ENCODE data around the gene PRKN.

Gene PRKN

DNA sequence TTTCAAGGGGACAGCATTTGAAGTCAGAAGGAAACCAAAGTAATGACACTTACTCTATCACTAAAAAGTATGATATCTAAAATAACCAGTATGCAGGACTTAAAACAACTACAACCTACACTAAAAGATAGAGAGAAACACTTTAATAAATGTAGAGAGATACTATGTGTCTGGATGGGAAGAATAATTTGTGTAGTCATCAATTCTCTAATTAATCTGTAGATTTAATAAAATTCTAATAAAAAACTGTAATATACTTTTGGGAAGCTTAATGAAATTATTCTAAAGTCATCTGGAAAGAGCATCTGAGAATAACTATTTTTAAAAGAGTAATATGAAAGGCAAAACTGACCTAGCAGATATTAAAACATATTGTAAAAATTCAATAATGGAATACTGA lies 52.1 kb downstream of the PRKN start:
- no peak overlapping the region for H3K27ac ChIP-seq (ENCODE audit: low read length)
- no peaks in the 10 kb centered on the region for H3K4me1 ChIP-seq (ENCODE audit: control insufficient read depth in 1 of 2, insufficient read depth in 2 of 2, low read length in 2 of 2)
- no peaks in the 10 kb centered on the region for H3K9me3 ChIP-seq (ENCODE audit: control insufficient read depth in 1 of 2, low read length in 2 of 2)
- H3K4me3 ChIP-seq (ENCODE audit: low read depth in 1 of 2, low read length in 2 of 2): no peak overlapping the region
- no peaks in the 10 kb centered on the region for H3K36me3 ChIP-seq (ENCODE audit: control insufficient read depth in 1 of 2, insufficient read depth in 2 of 2, low read length in 2 of 2)
- H3K27me3 ChIP-seq (ENCODE audit: low read depth, low read length): no peaks in the 10 kb centered on the region

DNA sequence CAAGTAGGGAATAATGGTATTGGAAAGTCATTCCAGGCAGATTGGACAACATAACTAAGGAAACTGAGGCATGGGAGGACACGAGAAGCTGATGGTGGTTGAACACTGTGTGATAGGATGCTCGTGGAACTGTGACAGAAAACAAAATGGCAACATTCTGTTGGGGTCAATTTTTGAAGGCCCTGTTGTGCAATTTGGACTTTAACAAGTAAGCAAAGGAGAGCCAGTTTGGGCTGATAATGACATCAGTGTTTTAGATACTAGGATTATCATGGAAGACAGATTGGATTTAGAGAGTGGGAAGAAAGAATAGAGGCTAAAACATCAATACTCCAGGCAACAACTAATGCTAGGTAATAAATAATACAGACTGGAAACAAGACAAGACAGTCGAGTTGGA lies 53.1 kb downstream of the PRKN start:
- Histone ChIP-seq H3K27ac (ENCODE audit: low read length) (no peak overlapping the region), H3K9me3 (ENCODE audit: control insufficient read depth in 1 of 2, low read length in 2 of 2) (no peaks in the 10 kb centered on the region), H3K36me3 (ENCODE audit: control insufficient read depth in 1 of 2, insufficient read depth in 2 of 2, low read length in 2 of 2) (no peaks in the 10 kb centered on the region), H3K27me3 (ENCODE audit: low read depth, low read length) (no peaks in the 10 kb centered on the region), H3K4me1 (ENCODE audit: control insufficient read depth in 1 of 2, insufficient read depth in 2 of 2, low read length in 2 of 2) (no peaks in the 10 kb centered on the region), H3K4me3 (ENCODE audit: low read depth in 1 of 2, low read length in 2 of 2) (no peak overlapping the region)

DNA sequence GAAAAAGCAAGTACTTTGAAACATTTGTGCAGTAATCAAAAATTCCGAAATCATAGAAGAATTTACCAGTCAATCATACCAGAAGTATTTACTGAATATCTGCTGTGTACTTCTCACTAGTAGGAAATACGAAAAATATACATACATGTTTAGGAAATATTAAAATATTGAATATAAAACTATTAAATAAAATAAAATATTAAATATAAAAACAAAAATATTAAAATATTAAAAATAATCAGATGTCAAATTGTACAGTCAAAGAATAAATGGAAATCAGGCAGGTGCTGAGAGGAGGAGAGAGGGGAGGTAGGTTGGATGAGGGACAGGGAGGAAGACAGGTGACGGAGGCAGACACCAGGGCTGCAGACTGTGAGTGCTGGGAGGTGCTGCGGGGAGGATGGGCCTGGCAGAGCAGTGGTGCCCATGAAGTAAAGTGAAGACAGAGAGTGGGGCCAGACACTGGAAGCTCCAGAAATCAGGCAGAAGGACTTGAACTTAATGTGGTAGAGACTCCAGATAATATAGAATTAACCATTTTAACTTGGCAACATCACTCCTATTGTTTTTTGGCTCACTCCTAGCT lies 55.9 kb downstream of the PRKN start:
- no peaks in the 10 kb centered on the region for H3K9me3 ChIP-seq (ENCODE audit: control insufficient read depth in 1 of 2, low read length in 2 of 2)
- H3K4me1 ChIP-seq (ENCODE audit: control insufficient read depth in 1 of 2, insufficient read depth in 2 of 2, low read length in 2 of 2): no peaks in the 10 kb centered on the region
- no peaks in the 10 kb centered on the region for H3K36me3 ChIP-seq (ENCODE audit: control insufficient read depth in 1 of 2, insufficient read depth in 2 of 2, low read length in 2 of 2)
- no peak overlapping the region for H3K4me3 ChIP-seq (ENCODE audit: low read depth in 1 of 2, low read length in 2 of 2)
- no peak overlapping the region for H3K27ac ChIP-seq (ENCODE audit: low read length)
- H3K27me3 ChIP-seq (ENCODE audit: low read depth, low read length): no peaks in the 10 kb centered on the region

DNA sequence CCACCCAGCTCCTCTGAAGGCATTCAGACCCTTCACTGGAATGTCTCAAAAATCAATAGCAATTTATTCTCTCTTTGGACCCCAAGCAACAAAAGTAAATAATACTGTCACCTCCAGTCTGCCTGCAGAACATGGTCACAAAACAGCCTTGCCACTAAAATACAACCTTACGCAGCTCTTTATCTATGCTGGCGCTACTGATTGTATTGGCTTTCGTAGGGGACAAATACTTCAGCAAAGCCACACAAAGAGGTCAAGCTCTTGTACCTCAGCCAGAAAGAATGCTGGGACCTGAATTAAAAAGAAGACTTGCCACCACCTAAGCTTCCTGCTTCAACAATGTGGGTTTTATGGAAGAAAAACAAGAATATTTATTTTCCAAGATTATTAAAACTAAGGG lies 57.2 kb downstream of the PRKN start:
- no peaks in the 10 kb centered on the region for H3K4me1 ChIP-seq (ENCODE audit: control insufficient read depth in 1 of 2, insufficient read depth in 2 of 2, low read length in 2 of 2)
- no peak overlapping the region for H3K4me3 ChIP-seq (ENCODE audit: low read depth in 1 of 2, low read length in 2 of 2)
- no peaks in the 10 kb centered on the region for H3K9me3 ChIP-seq (ENCODE audit: control insufficient read depth in 1 of 2, low read length in 2 of 2)
- H3K36me3 ChIP-seq (ENCODE audit: control insufficient read depth in 1 of 2, insufficient read depth in 2 of 2, low read length in 2 of 2): no peaks in the 10 kb centered on the region
- H3K27me3 ChIP-seq (ENCODE audit: low read depth, low read length): no peaks in the 10 kb centered on the region
- H3K27ac ChIP-seq (ENCODE audit: low read length): no peak overlapping the region

DNA sequence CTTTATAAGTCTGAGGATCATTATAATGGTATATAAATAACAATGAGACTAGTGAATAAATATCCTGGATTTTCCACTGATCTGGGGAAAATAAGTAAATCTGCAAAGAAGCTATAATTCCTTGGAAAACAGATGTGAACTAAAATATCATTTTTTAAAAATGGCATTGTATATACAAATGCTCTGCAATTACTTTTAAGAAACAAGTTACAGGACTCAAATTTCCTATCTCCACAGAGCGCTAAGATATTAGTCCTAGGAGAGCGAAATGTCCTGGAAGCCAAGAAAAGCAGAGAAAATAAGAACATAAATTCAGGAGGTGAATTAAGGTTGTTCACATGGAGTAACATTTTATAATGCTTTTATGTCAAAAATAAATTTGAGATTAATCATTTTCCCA lies 61.3 kb downstream of the PRKN start:
- no peak overlapping the region for H3K4me3 ChIP-seq (ENCODE audit: low read depth in 1 of 2, low read length in 2 of 2)
- H3K9me3 ChIP-seq (ENCODE audit: control insufficient read depth in 1 of 2, low read length in 2 of 2): no peaks in the 10 kb centered on the region
- no peak overlapping the region for H3K27ac ChIP-seq (ENCODE audit: low read length)
- H3K36me3 ChIP-seq (ENCODE audit: control insufficient read depth in 1 of 2, insufficient read depth in 2 of 2, low read length in 2 of 2): no peaks in the 10 kb centered on the region
- no peaks in the 10 kb centered on the region for H3K27me3 ChIP-seq (ENCODE audit: low read depth, low read length)
- H3K4me1 ChIP-seq (ENCODE audit: control insufficient read depth in 1 of 2, insufficient read depth in 2 of 2, low read length in 2 of 2): no peaks in the 10 kb centered on the region

DNA sequence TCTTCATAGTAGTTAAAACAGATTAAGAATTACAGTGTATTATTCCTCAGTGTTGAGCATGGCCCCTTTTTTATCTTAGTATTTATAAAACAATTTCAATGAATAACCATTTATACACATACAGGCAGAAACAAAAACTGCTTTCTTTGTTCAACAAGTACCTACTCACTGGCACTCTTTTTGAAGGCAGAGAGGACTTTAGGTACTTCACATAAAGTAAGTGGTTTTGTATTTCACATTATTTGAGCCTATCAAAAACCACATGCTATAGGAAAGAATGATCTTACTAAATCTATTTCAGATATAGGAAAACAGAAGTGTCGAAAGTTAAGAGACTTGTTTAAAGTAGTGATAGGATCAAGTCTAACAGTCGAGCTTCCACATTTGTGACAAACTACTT lies 73.8 kb downstream of the PRKN start:
- Histone ChIP-seq H3K36me3 (ENCODE audit: control insufficient read depth in 1 of 2, insufficient read depth in 2 of 2, low read length in 2 of 2) (no peaks in the 10 kb centered on the region), H3K4me3 (ENCODE audit: low read depth in 1 of 2, low read length in 2 of 2) (no peak overlapping the region), H3K9me3 (ENCODE audit: control insufficient read depth in 1 of 2, low read length in 2 of 2) (no peaks in the 10 kb centered on the region), H3K27me3 (ENCODE audit: low read depth, low read length) (no peaks in the 10 kb centered on the region), H3K4me1 (ENCODE audit: control insufficient read depth in 1 of 2, insufficient read depth in 2 of 2, low read length in 2 of 2) (no peaks in the 10 kb centered on the region), H3K27ac (ENCODE audit: low read length) (no peak overlapping the region)

DNA sequence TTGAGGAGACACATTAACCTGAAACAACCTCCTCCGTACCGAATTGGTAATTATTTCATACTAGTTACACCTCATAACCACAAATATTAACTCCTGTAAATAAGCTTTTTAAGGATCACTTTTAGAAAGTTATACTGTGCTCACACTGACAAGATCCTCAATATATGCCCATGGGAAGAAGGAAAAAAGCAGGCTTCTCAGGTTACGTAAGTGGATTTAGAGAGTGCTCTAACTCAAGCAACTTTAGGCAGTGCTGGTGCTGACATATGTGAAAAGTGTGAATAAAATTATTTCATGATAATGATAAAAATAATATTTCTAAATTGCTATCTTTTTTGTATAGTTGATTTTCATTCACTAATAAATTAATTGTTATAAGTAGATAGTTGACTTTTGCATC lies 76.1 kb downstream of the PRKN start:
- Histone ChIP-seq H3K4me1 (ENCODE audit: control insufficient read depth in 1 of 2, insufficient read depth in 2 of 2, low read length in 2 of 2) (no peaks in the 10 kb centered on the region), H3K27me3 (ENCODE audit: low read depth, low read length) (no peaks in the 10 kb centered on the region), H3K27ac (ENCODE audit: low read length) (no peak overlapping the region), H3K36me3 (ENCODE audit: control insufficient read depth in 1 of 2, insufficient read depth in 2 of 2, low read length in 2 of 2) (no peaks in the 10 kb centered on the region), H3K4me3 (ENCODE audit: low read depth in 1 of 2, low read length in 2 of 2) (no peak overlapping the region), H3K9me3 (ENCODE audit: control insufficient read depth in 1 of 2, low read length in 2 of 2) (no peaks in the 10 kb centered on the region)

DNA sequence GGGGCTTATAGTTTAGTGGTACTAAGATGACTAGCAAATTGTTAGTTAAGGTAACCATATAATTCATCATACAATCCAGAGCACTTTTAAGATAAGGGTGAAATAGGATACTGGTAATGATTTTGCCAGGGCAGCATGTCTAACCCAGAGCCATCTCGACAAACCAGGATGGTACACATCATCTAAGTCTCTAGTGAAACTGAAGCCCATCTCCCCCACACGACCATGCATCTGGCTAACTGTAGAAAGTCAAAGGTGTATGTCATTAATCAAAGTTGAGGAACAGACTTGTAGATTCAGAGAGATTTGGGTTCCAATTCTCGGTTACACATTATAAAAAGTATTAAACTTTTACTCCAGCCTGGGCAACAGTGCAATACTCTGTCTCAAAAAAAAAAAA lies 78.3 kb downstream of the PRKN start:
- Histone ChIP-seq H3K27ac (ENCODE audit: low read length) (no peak overlapping the region), H3K4me3 (ENCODE audit: low read depth in 1 of 2, low read length in 2 of 2) (no peak overlapping the region), H3K36me3 (ENCODE audit: control insufficient read depth in 1 of 2, insufficient read depth in 2 of 2, low read length in 2 of 2) (no peaks in the 10 kb centered on the region), H3K9me3 (ENCODE audit: control insufficient read depth in 1 of 2, low read length in 2 of 2) (no peaks in the 10 kb centered on the region), H3K27me3 (ENCODE audit: low read depth, low read length) (no peaks in the 10 kb centered on the region), H3K4me1 (ENCODE audit: control insufficient read depth in 1 of 2, insufficient read depth in 2 of 2, low read length in 2 of 2) (no peaks in the 10 kb centered on the region)

DNA sequence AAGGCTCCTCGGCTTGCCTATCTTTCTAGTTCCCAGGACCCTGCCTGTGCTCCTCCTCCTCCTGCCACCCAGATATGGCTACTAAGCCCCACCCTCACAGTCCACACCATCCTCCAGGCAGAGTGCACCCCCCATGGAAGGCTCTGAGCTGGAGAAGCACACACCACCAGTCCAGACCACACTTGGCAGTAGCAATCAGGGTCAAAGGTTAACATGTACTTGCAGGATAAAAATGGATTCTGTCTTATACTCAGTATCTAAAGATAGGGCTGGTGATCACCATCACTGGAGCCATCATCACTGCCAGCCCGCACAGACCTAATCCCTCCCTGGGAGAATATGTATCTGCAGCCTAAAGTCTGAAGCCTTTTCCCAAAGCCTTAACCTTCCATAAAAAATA lies 83.4 kb downstream of the PRKN start:
- Histone ChIP-seq H3K27ac (ENCODE audit: low read length) (no peak overlapping the region), H3K27me3 (ENCODE audit: low read depth, low read length) (no peaks in the 10 kb centered on the region), H3K4me3 (ENCODE audit: low read depth in 1 of 2, low read length in 2 of 2) (no peak overlapping the region), H3K9me3 (ENCODE audit: control insufficient read depth in 1 of 2, low read length in 2 of 2) (no peaks in the 10 kb centered on the region), H3K36me3 (ENCODE audit: control insufficient read depth in 1 of 2, insufficient read depth in 2 of 2, low read length in 2 of 2) (no peaks in the 10 kb centered on the region), H3K4me1 (ENCODE audit: control insufficient read depth in 1 of 2, insufficient read depth in 2 of 2, low read length in 2 of 2) (no peaks in the 10 kb centered on the region)

DNA sequence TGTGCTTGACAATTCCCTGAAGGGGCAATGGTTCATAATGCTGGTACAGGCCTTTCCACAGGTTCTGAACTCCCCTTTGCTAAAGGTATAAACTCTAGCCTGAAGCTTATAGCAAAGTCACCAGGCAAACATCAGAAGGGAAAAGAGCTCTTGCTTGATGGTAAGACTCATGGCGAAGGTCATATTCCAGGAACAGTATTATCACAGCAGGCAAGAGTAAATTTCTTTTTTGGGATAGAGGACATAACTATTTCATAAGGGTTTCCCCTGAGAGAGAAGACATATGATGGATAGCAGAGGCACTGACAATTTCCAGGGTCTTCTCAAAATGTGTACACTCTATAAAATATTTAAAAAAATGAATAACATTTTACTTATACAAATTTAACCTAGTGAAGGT lies 86.8 kb downstream of the PRKN start:
- no peaks in the 10 kb centered on the region for H3K4me1 ChIP-seq (ENCODE audit: control insufficient read depth in 1 of 2, insufficient read depth in 2 of 2, low read length in 2 of 2)
- no peak overlapping the region for H3K27ac ChIP-seq (ENCODE audit: low read length)
- H3K4me3 ChIP-seq (ENCODE audit: low read depth in 1 of 2, low read length in 2 of 2): no peak overlapping the region
- no peaks in the 10 kb centered on the region for H3K36me3 ChIP-seq (ENCODE audit: control insufficient read depth in 1 of 2, insufficient read depth in 2 of 2, low read length in 2 of 2)
- H3K9me3 ChIP-seq (ENCODE audit: control insufficient read depth in 1 of 2, low read length in 2 of 2): no peaks in the 10 kb centered on the region
- no peaks in the 10 kb centered on the region for H3K27me3 ChIP-seq (ENCODE audit: low read depth, low read length)

DNA sequence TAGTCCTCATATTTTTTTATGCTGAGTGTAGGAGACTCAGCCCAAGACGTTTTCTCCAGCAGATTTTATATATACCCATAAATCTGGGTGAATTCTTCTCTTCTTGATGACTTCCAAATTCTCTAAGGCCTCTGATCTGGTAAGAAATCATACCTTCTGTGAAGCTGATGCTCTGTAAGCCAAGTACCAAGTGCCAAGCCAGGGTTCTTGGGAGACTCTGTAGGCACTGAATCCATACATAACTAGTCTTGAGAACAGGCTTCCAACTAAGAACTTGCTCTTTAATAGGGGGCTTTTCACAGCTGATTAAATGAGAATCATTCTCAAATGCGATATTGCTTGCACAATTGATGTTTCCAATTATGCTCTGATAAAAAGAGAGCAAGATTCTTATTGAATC lies 87.6 kb downstream of the PRKN start:
- H3K27me3 ChIP-seq (ENCODE audit: low read depth, low read length): no peaks in the 10 kb centered on the region

DNA sequence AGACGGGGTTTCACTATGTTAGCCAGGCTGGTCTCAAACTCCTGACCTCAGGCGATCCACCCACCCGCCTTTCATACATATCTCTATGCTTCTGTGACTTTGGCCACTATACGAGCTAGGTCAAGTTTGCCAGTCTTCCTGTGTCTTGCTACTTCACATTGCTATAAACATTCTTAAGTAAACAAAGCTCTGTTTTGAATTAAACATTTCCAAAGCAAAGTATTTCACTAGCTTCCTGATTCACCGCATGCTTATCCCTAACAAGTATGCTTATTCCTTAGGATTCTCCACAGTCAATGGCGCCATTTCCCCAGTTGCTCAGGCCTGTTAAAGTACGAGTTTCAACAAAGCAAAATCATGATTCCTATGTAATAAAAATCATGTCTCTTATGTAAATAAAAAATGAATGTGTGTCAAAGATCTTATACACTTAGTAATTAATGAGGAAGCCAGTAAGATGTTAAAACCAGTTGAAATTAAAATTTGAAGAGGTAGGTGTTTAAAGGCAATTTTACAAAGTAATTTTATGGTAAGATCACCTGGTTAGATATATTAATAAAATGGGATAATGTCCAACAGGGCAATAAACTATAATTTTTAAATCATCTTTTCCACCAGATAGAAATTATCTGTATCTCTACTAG lies 88.5 kb downstream of the PRKN start:
- Histone ChIP-seq H3K36me3 (ENCODE audit: control insufficient read depth in 1 of 2, insufficient read depth in 2 of 2, low read length in 2 of 2) (no peaks in the 10 kb centered on the region), H3K4me1 (ENCODE audit: control insufficient read depth in 1 of 2, insufficient read depth in 2 of 2, low read length in 2 of 2) (no peaks in the 10 kb centered on the region), H3K27ac (ENCODE audit: low read length) (no peak overlapping the region), H3K4me3 (ENCODE audit: low read depth in 1 of 2, low read length in 2 of 2) (no peak overlapping the region), H3K27me3 (ENCODE audit: low read depth, low read length) (no peaks in the 10 kb centered on the region), H3K9me3 (ENCODE audit: control insufficient read depth in 1 of 2, low read length in 2 of 2) (no peaks in the 10 kb centered on the region)

More for the DNA sequence above, 87.6 kb downstream of the PRKN start:
- no peaks in the 10 kb centered on the region for H3K9me3 ChIP-seq (ENCODE audit: control insufficient read depth in 1 of 2, low read length in 2 of 2)
- no peak overlapping the region for H3K4me3 ChIP-seq (ENCODE audit: low read depth in 1 of 2, low read length in 2 of 2)
- H3K4me1 ChIP-seq (ENCODE audit: control insufficient read depth in 1 of 2, insufficient read depth in 2 of 2, low read length in 2 of 2): no peaks in the 10 kb centered on the region
- H3K36me3 ChIP-seq (ENCODE audit: control insufficient read depth in 1 of 2, insufficient read depth in 2 of 2, low read length in 2 of 2): no peaks in the 10 kb centered on the region
- H3K27ac ChIP-seq (ENCODE audit: low read length): no peak overlapping the region
